Panc1 (cell line): Measurements from ENCODE around the gene GABRD. TPM values are rescaled to one million over a fixed set of nuclear protein-coding genes. Genes with fewer than 3 reads are reported as not detected.

Experiments
- ATAC-seq: fragments of 200-7000 bp; cut with Tn5 transposase; 2 replicates; pipeline ENCODE4 v1.9.1; 2020; ENCODE audit warnings: mild to moderate bottlenecking, moderate library complexity
- BruUV-seq: library from RNA; stranded (reverse); fragments of 400-500 nt; replicated peaks from 2 replicates; lab custom pipeline; 2021; lab: Mats Ljungman, UMichigan
- CTCF ChIA-PET: fragments of 300-600 bp; sonication (Branson Sonifier 250); formaldehyde crosslinking; loops from one replicate; lab custom pipeline; 2022; ENCODE audit warnings: antibody characterized with exemption; lab: Charles Lee
- POLR2A ChIA-PET: fragments of 300-600 bp; sonication (Branson Sonifier 250); formaldehyde crosslinking; loops from one replicate; lab custom pipeline; 2022; ENCODE audit warnings: antibody characterized with exemption; lab: Charles Lee
- DNase-seq: peaks from one replicate; pipeline ENCODE4 v3.0.0-alpha.2; 2010; ENCODE audit warnings: low read depth, low spot score
- H3K27ac ChIP-seq: 2 replicates; pipeline ENCODE4 v1.5.1; 2011; ENCODE audit warnings: mild to moderate bottlenecking, low read length, inconsistent platforms
- H3K27me3 ChIP-seq: fragments of 200-500 bp; sonication (Bioruptor generic); 2 replicates; pipeline ENCODE4 v1.6.0; 2014; ENCODE audit warnings: low read length, inconsistent platforms; ENCODE audit not compliant: control insufficient read depth, insufficient read depth
- H3K36me3 ChIP-seq: fragments of 200-500 bp; sonication (Bioruptor generic); 2 replicates; pipeline ENCODE4 v1.5.1; 2014; ENCODE audit warnings: inconsistent platforms, mild to moderate bottlenecking, low read length, moderate library complexity; ENCODE audit not compliant: control insufficient read depth, insufficient read depth
- H3K4me1 ChIP-seq: 2 replicates; pipeline ENCODE4 v1.5.1; 2011; ENCODE audit warnings: inconsistent platforms, mild to moderate bottlenecking, low read length, moderate library complexity; ENCODE audit not compliant: control insufficient read depth, insufficient read depth
- H3K4me3 ChIP-seq, 2 experiments: 2 replicates each; pipeline ENCODE4 v1.5.1; 2011 to 2012; ENCODE audit warnings: low read depth in 2 of 2, low read length in 2 of 2, mild to moderate bottlenecking in 2 of 2, inconsistent platforms in 1 of 2, moderate library complexity in 1 of 2
- H3K9me3 ChIP-seq: fragments of 200-500 bp; sonication (Bioruptor generic); 2 replicates; pipeline ENCODE4 v1.5.1; 2014; ENCODE audit warnings: low read depth, mild to moderate bottlenecking, inconsistent platforms, low read length, moderate library complexity; ENCODE audit not compliant: control insufficient read depth, insufficient read depth
- CTCF ChIP-seq: fragments of 450-650 bp; IDR thresholded peaks from 2 replicates; pipeline ENCODE4 v1.5.1; 2017; ENCODE audit warnings: mild to moderate bottlenecking
- POLR2AphosphoS5 ChIP-seq: IDR thresholded peaks from 2 replicates; pipeline ENCODE4 v1.6.1; 2012; ENCODE audit warnings: mild to moderate bottlenecking, low read depth, low read length, moderate library complexity
- REST ChIP-seq, 2 experiments: IDR thresholded peaks; 2 replicates each; pipeline ENCODE4 v1.6.1; 2011 to 2012; ENCODE audit warnings: low read depth in 2 of 2, control low read depth in 1 of 2, low read length in 1 of 2, mild to moderate bottlenecking in 1 of 2, moderate library complexity in 1 of 2; ENCODE audit not compliant: insufficient read depth in 1 of 2
- SIN3A ChIP-seq: IDR thresholded peaks from 2 replicates; pipeline ENCODE4 v1.6.1; 2012; ENCODE audit warnings: low read depth, mild to moderate bottlenecking, low read length, moderate library complexity, borderline replicate concordance; ENCODE audit not compliant: insufficient read depth
- TCF7L2 ChIP-seq: IDR thresholded peaks from 2 replicates; pipeline ENCODE4 v1.6.1; 2011; ENCODE audit warnings: mild to moderate bottlenecking, low read depth, low read length, inconsistent platforms
- in situ Hi-C: cut with HindIII; loops from 2 replicates; pipeline ENCODE4 v1.10.0; 2016; ENCODE audit warnings: low sequenced_read_pairs, low pct_unique_long_range_greater_than_20kb
- intact Hi-C: fragments of 100-400 bp; cut with micrococcal nuclease; formaldehyde crosslinking; loops from one replicate; pipeline ENCODE4 v1.10.0; 2022; ENCODE audit not compliant: unreplicated experiment
- total RNA-seq: library from RNA; stranded (reverse); gene quantifications from one replicate; pipeline ENCODE4 v1.2.1, GENCODE V29; 2021; ENCODE audit not compliant: unreplicated experiment

GABRD gene
- total RNA-seq, 1 experiment from 2014 or later = 3.0 TPM

GRCh38 chr1:2055911-2056575, 36.9 kb downstream of the GABRD start:
- CTCF ChIA-PET = interaction anchor here (0.7 kb wide), 1 partner anchor 112 kb away, joined by 3 read pairs; no protein-coding TSS in a partner anchor
- in situ Hi-C loops (no loop called here), intact Hi-C loops (no loop called here)
- H3K9me3 ChIP-seq = no peaks in the 10 kb centered on the region
- H3K27me3 ChIP-seq = no peaks in the 10 kb centered on the region
- no peak overlapping the region for H3K27ac ChIP-seq
- no TSS peak for BruUV-seq
- H3K36me3 ChIP-seq = no peaks in the 10 kb centered on the region; the same call in 1 of the 2 replicates
- POLR2A ChIA-PET = no interaction called here
- peaks cover 6% of the 10 kb centered on the region for H3K4me1 ChIP-seq
- H3K4me3 ChIP-seq = no peak overlapping the region
- ATAC-seq (no peak), DNase-seq (no peak)
- TF ChIP-seq SIN3A (no peak), POLR2AphosphoS5 (no peak), TCF7L2 (no peak), REST (IDR thresholded peaks at IDR 0.05; ENCODE audit: insufficient read depth in 1 of 2, low read depth in 2 of 2, low read length in 1 of 2) (no peak), CTCF (no peak)

- H3K4me1 ChIP-seq = peaks cover 6% of the 10 kb centered on the region
- POLR2A ChIA-PET = interaction anchor here (0.6 kb wide), 1 partner anchor 125 kb away, joined by 7 read pairs; no protein-coding TSS in a partner anchor
- H3K9me3 ChIP-seq = no peaks in the 10 kb centered on the region
- TF ChIP-seq CTCF = no peak
- no peak for TF ChIP-seq TCF7L2
- no peak for TF ChIP-seq POLR2AphosphoS5
- TF ChIP-seq SIN3A = no peak
- no peak for TF ChIP-seq REST (IDR thresholded peaks at IDR 0.05; ENCODE audit: insufficient read depth in 1 of 2, low read depth in 2 of 2, low read length in 1 of 2)
- ATAC-seq (no peak), DNase-seq (no peak)
- no peak overlapping the region for H3K27ac ChIP-seq
- H3K4me3 ChIP-seq = no peak overlapping the region
- H3K36me3 ChIP-seq = no peaks in the 10 kb centered on the region
- no TSS peak for BruUV-seq
- in situ Hi-C loops (no loop called here), intact Hi-C loops (no loop called here)
- CTCF ChIA-PET = no interaction called here
- no peaks in the 10 kb centered on the region for H3K27me3 ChIP-seq
Measured at GRCh38 chr1:2056955-2057590, 37.9 kb downstream of the GABRD start.
